ENCODE data around the gene SH3PXD2B.

DNA sequence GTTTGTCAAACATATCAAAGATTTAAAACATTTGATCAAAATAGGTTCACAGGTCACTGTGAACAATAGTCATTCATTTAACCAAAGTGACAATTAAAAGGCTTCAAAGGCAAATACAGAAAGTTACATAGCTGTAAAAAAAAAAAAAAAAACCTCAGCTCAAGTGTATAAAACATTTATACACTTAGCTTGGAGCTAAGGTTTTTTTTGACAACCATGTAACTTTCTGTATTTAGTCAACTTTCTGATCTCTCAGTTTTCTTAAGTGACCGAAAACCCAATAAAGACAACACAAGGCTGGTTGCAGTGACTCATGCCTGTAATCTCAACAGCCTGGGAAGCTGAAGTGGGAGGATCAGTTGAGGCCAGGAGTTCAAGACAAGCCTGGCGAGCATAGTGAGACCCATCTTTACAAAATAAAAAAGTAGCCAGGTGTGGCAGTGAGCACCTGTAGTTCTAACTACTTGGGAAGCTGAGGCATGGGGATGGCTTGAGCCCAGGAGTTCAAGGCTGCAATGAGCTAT, 154.3 kb downstream of the SH3PXD2B start:
- TF ChIP-seq POLR2A (IDR thresholded peaks at IDR 0.05; ENCODE audit: low read depth, low read length): no peak
- TF ChIP-seq, protein P1, sequence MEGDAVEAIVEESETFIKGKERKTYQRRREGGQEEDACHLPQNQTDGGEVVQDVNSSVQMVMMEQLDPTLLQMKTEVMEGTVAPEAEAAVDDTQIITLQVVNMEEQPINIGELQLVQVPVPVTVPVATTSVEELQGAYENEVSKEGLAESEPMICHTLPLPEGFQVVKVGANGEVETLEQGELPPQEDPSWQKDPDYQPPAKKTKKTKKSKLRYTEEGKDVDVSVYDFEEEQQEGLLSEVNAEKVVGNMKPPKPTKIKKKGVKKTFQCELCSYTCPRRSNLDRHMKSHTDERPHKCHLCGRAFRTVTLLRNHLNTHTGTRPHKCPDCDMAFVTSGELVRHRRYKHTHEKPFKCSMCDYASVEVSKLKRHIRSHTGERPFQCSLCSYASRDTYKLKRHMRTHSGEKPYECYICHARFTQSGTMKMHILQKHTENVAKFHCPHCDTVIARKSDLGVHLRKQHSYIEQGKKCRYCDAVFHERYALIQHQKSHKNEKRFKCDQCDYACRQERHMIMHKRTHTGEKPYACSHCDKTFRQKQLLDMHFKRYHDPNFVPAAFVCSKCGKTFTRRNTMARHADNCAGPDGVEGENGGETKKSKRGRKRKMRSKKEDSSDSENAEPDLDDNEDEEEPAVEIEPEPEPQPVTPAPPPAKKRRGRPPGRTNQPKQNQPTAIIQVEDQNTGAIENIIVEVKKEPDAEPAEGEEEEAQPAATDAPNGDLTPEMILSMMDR (conservative IDR thresholded peaks at IDR 0.05; ENCODE audit: low read depth, low read length): no peak

All from IMR-90 (cell line).